Embryonic facial prominence (tissue), 1 donor: ENCODE results near the gene SNORC.

Experiments
- DNase-seq: peaks from one replicate; pipeline ENCODE4 v3.0.0-alpha.2; 2016; ENCODE audit errors: extremely low spot score

Gene SNORC

DNA sequence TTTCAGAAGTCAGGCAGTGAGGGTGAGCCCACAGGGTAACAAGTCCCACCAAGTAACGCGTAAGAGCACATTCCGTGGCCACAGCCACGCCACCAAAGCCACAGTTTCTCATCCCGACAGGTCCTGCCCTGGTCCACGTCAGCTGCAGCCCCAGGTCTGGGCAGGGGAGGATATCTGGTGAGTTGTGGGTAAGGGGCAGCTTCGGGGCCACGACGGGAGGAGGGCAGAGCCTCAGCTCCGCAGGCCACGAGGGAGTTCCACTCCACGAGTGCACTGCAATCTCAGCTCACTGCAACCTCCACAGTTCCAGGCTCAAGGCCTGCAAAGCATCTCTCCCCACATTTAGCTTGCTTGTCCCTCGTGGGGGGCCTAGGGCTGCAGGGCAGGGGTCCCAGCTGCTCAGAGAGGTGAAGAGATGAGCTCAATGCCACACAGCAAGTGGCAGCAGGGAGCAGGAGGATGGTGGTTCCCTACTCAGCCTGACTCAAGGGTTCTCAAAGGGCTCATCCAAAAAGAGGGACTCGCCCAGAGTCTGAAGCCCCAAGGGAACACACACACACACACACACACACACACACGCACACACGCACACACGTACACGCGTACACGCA, 12.5 kb downstream of the SNORC start:
- no peak for DNase-seq

DNA sequence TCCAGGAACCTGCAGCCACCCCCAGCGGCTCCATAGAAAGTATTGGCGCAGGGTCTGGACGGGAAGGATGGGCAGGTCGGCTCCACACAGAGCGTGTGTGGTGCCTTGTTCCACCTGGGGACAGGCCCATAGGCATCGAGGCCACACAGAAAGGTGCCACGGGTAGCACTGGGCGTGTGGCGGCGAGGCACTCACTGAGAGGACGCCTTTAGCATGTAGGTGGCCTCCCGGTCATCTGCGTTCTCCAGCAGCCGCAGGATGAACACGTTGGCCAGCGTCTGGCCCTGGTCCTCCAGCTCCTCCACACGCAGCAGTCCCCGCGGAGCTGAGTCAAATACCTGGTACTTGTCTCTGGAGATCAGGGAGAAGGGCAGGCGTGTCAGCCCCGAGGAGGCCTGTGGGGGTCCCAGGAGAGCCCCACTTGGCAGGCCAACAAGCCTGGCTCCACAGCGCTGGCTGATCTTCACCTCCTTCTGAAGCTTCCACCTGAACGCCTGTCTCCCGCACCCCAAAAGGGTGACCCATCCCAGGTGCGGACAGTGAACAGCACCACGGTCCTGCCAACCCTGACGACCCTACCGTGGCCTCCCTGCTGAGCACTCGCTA, 13.2 kb downstream of the SNORC start:
- DNase-seq, result no peak

DNA sequence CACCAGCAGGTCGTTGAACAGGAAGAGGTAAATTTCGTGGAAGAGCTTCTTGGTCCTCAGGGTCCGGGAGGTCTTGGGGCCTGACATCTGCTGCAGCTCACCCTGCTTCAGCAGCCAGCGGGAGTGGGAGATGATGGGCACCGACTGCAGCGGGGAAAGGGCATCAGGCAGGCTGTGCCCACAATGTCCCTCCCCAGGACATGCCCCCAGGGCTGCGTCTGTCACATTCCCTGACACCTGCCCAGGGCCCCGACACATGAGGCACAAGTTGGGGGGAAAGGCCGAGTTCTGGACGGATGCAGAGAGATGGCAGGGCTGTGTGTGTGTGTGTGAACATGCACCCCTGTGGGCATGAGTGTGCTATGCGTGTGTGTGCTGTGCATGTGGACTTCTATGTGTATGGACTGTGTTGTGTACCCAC, 13.9 kb downstream of the SNORC start:
- no peak for DNase-seq

- DNase-seq, result no peak
These were observed 14.6 kb downstream of the SNORC start for GRCh38 chr2:232884549-232885263.

DNA sequence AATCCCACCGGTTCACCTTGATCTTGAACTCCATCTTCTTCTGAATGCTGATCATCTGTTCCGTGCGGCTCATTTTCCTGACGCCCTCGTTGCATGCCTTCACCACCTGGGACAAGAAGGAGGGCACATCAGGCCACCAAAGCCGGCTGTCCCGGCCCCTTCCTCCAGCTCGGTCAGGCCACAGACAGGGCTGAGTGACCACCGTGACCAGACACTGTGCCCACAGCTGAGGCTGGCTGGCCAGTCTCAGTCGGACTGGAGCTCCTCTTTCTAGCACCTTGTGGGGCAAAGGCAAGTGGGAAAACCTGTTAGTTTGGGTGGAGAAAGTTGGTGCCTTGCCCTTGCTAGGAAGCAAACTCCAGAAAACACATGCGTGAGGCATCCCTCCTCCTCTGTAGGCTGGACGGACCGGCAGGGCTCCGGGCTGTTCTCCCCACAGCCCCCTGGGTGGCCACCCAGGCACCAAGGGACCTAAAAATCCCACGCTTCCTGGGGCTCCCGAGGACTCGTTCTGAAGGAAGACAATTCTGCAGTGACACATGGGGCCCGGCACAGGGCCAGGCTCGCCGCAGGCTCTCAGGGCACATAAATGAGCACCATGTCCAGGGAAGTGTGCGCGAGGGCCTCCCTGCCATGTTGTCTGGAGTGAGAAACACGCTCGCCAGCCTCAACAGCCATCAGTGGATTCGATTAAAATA, 15.3 kb downstream of the SNORC start:
- no peak for DNase-seq

DNA sequence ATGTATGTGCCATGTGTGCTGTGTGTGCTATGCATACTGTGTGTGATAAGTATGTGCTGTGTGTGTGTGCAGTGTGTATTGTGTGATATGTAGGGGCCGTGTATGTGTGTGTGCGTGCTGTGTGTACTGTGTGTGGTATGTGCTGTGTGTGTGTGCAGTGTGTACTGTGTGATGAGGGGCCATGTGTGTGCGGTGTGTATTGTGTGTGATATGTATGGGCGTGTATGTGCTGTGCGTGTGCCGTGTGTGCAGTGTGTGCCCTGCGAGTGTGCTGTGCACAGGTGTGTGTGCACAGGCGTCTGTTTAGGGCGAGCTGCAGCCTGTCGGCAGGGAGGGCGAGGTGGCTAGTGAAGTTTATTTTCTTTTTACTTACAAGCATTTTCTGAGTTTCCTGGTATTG, 16.1 kb downstream of the SNORC start:
- DNase-seq, result no peak

DNA sequence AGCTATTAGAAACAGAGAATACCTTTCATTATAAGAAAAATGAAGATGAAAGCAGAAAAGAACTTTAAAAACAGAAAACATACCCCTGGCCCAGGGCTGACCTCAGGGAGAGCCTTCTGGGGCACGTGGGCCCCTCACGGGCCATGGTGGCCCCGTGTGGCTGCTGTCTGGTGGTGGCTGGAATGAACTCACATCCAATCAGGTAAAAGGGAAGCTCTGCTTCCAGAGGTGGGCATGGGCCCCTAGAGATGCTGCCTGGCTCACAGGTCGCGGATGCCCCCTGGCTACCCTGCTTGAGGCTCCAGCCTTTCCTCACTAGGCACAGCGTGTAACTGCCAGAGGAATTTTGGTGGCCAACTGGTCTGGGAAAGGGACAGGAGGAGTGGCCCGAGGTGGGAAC, 16.6 kb downstream of the SNORC start:
- DNase-seq, result no peak

DNA sequence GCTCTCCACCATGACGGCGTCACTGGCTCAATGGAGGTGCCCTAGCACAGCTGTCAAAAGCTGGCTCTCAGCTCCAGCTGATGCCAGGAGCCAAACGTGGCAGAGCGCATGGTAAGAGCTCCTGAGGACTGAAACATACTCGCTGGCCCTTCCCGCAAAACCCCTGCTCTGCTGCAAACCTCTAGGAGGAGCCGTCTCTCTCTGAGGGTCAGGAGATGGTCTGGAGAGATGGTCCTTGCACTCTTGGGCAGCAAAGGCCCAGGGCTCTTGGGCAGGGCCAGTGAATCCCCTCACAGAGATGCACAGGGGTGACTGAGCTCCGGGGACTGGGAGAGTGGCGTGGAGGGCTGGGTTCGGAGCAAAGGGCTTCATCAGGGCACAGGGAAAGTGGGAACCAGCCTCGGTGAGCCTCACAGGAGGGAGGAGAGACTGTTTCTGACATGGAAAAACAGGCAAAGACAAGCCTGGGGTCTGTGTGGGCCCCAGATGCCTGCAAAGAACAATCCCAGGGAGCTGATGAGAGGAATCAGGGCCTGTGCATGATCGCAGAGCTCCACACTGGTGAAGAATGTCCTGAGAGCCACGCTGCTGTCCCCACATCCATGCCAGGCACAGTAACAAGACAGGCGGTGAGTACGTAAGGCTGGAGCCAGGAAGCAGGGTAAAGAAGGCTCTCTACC, 17.2 kb downstream of the SNORC start:
- DNase-seq, result no peak

- DNase-seq, result no peak
These were observed 18.2 kb downstream of the SNORC start for GRCh38 chr2:232888099-232888836.

- no peak for DNase-seq
These were observed 18.9 kb downstream of the SNORC start for GRCh38 chr2:232888839-232889529.

DNA sequence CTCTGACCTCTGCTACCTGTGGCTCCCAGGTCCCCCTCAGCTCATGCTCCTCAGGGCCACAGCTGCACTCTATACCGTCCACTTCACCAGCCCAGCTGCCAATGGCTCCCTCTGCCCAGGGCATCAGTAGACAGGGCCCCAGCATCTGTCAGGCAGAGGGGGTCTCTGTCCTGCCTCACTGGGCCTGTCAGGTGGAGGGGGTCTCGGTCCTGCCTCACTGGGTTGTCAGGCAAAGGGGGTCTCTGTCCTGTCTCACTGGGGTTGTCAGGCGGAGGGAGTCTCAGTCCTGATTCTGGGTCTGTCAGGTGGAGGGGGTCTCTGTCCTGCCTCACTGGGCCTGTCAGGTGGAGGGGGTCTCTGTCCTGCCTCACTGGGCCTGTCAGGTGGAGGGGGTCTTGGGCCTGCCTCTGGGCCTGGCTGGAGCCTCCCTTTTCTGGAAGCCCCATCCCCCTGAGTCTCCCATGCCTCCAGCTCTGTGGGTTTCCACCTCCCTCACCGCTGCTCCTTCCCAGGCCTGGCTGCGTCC, 19.9 kb downstream of the SNORC start:
- no peak for DNase-seq

DNA sequence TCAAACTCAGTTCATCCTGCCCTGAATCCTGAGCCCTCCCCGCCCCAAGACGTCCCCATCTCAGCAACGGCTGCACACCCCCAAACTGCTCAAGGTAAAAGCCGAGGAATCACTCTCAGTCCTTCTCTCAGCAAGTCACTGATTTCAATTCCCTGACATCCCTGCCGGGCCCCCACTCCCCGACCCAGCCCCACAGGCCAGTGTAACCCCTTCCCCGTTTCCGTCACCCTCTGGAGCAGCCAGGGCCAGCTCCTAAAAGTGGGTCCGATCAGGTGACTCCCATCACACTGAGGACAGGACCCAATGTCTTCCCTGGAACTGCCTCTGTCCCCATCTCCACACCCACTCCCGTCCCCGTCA, 20.5 kb downstream of the SNORC start:
- no peak for DNase-seq

- no peak for DNase-seq
These were observed 21.0 kb downstream of the SNORC start for GRCh38 chr2:232890896-232891601.

GRCh38 chr2:232891621-232892071, 21.6 kb downstream of the SNORC start:
- DNase-seq, result no peak

DNA sequence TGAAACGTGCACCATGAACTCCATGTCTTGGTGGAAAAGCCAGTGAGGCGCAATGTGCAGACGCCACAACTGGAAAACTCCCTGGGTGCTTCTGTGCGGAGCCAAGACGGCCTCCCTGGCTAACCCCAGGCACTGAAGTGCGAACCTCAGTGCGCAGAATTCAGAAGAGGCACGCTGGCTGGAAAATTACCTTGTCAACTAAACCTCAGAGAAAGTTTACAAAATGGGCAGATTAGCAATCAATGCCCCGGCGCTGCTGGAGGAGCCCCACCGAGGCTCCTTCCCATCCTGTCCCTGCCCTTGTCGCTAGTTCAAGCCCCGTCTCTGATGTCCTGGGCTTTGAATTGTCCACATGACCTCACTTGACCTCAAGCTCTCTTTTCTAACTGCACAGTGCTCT, 22.2 kb downstream of the SNORC start:
- DNase-seq, result no peak

GRCh38 chr2:232892843-232893242, 22.8 kb downstream of the SNORC start:
- DNase-seq, result no peak

DNA sequence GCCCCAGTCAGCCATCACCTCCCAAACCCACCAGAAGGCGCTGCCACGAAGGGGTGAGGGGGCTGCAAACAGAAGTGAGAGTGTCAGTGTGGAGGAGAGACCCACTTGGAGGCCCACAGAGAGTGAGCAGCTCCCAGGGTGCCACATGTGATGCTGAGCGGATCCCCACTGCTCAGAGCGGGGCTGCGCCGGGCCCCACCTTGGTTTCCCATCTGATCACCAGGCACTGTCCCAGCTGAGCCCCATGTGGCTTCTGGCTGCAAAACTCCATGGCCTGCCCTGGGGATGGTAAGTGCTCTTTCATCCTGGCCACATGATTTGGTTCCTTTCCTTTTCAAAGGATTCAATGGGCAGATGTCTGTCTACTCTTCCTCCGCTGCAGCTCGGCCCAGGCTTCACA, 23.8 kb downstream of the SNORC start:
- no peak for DNase-seq

DNA sequence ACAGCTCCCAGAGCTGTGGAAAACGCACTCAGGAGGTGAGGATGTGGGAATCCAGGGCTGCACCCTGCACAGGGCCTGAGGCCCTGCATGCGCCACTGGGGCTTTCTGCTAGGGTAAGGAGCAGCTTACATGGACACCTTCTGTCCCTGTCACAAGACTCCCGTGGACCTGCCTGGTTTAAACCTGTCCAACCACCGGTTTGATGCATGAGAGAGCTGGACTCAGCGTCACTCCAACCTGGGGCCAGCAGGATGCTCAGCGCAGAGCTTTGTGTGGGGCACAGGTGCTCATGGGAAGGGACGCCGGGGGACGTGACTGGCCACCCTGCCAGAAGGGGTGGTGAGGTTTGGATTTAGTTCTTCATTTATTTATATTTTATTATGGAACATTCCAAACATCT, 24.2 kb downstream of the SNORC start:
- no peak for DNase-seq

GRCh38 chr2:232894746-232895145, 24.7 kb downstream of the SNORC start:
- no peak for DNase-seq

- DNase-seq, result no peak
These were observed 26.0 kb downstream of the SNORC start for GRCh38 chr2:232896111-232896510.
